Measurements from ENCODE around the gene ZNF587B.

DNA sequence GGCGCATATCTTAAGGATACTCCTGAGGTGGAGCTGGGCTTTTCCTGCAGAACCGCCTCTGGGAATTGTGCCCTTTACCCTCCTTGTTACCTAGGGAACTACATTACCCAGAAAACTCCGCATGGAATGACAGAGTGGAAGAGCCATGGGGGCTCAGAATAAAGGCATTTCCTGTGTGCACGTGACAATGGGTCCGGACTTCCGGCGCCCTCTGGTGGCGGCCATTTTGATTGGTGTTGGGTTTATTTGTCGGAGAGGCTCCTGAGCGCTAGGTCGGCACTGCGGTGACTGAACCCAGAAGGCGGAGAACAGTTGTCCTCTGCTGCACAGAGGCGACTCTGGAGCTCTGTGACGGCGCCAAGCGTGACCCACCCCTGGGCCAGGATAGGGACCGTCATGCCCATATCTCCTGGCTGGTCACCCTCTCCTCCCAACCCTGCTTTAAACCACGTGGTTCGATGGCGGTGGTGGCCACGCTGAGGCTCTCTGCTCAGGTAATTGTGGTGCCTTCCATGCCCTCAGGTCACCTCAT, at the start of gene ZNF587B:
- TF ChIP-seq, protein P1, sequence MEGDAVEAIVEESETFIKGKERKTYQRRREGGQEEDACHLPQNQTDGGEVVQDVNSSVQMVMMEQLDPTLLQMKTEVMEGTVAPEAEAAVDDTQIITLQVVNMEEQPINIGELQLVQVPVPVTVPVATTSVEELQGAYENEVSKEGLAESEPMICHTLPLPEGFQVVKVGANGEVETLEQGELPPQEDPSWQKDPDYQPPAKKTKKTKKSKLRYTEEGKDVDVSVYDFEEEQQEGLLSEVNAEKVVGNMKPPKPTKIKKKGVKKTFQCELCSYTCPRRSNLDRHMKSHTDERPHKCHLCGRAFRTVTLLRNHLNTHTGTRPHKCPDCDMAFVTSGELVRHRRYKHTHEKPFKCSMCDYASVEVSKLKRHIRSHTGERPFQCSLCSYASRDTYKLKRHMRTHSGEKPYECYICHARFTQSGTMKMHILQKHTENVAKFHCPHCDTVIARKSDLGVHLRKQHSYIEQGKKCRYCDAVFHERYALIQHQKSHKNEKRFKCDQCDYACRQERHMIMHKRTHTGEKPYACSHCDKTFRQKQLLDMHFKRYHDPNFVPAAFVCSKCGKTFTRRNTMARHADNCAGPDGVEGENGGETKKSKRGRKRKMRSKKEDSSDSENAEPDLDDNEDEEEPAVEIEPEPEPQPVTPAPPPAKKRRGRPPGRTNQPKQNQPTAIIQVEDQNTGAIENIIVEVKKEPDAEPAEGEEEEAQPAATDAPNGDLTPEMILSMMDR (IDR thresholded peaks at IDR 0.05), result peak; percentile 68
- no peak for TF ChIP-seq ZFX (IDR thresholded peaks at IDR 0.05; ENCODE audit: borderline replicate concordance)

Measured in 22Rv1 (cell line).